ENCODE data around the gene ITGB1.
"Not testable (repeated sequence)": the region's sequence is repeated elsewhere in the genome, so short reads cannot be mapped to it uniquely, and the experiment has no call there.

Gene ITGB1

DNA sequence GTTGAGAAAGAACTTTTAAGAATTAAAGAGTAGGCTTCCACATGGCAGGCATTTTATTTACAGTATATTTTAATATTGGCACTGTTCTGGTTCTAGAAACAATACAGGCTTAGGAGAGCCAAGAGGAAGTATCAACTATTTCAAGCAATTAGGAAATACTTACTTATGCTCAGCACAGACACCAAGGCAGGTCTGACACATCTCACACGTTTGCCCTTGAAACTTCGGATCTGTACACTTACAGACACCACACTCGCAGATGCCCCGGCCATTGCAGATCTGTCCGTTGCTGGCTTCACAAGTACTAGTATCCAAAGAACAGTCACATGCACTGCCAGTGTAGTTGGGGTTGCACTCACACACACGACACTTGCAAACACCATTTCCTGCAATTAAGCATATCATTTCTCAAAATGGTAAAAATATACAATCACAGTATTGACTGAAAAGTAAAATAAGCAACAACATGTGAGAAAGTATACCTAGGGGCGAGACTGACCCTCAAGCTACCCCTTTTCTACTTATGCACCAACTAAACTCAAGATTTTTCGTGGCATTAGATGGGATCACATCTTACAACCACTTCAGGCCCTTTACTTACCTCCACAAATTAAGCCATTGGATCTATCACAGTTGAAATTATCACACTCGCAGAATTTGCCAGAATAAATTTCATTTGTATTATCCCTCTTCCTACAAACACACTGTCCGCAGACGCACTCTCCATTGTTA lies 46.6 kb downstream of the ITGB1 start:
- no peak overlapping the region for H3K4me3 ChIP-seq (ENCODE audit: low read depth, low read length)
- TF ChIP-seq, protein P1, sequence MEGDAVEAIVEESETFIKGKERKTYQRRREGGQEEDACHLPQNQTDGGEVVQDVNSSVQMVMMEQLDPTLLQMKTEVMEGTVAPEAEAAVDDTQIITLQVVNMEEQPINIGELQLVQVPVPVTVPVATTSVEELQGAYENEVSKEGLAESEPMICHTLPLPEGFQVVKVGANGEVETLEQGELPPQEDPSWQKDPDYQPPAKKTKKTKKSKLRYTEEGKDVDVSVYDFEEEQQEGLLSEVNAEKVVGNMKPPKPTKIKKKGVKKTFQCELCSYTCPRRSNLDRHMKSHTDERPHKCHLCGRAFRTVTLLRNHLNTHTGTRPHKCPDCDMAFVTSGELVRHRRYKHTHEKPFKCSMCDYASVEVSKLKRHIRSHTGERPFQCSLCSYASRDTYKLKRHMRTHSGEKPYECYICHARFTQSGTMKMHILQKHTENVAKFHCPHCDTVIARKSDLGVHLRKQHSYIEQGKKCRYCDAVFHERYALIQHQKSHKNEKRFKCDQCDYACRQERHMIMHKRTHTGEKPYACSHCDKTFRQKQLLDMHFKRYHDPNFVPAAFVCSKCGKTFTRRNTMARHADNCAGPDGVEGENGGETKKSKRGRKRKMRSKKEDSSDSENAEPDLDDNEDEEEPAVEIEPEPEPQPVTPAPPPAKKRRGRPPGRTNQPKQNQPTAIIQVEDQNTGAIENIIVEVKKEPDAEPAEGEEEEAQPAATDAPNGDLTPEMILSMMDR (IDR thresholded peaks at IDR 0.05; ENCODE audit: control insufficient read depth, extremely low read depth, insufficient read depth): no peak
- no peak for DNase-seq (ENCODE audit: low read depth)

DNA sequence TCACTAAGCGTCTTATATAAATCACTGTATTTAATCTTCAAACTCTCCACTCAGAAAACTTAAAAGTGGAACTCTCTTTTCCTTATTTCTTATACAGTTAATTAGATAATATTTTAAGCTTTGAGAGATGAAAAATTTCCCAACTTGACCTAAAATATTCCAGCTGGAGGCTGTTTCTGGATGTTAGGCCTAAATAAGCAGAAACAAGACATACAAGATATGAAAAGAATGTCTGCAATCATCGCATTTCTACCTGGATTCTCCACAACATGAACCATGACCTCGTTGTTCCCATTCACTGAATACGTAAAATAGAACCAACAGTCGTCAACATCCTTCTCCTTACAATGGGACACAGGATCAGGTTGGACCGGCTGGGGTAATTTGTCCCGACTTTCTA lies 48.1 kb downstream of the ITGB1 start:
- H3K4me3 ChIP-seq (ENCODE audit: low read depth, low read length); DNase-seq (ENCODE audit: low read depth): not testable (repeated sequence)

DNA sequence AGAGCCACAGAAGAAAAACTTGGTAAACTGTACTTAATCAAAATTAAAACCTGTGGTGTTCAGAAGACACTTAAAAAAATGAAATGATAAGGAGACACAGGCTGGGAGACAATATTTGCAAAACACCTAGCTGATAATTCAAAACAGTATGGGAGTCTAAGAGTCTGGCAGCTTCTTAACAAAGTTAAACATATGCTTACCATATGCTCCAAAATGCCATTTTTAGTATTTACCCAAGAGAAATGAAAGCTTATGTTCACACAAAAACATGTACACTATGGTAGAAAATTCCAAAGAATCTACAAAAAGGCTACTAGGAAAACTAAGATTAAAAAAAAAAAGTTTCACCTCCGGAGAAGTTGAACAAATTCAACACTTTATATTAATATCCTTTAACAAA lies 48.6 kb downstream of the ITGB1 start:
- DNase-seq (ENCODE audit: low read depth): no peak
- no peak overlapping the region for H3K4me3 ChIP-seq (ENCODE audit: low read depth, low read length)
- TF ChIP-seq, protein P1 (IDR thresholded peaks at IDR 0.05; ENCODE audit: control insufficient read depth, extremely low read depth, insufficient read depth): no peak

DNA sequence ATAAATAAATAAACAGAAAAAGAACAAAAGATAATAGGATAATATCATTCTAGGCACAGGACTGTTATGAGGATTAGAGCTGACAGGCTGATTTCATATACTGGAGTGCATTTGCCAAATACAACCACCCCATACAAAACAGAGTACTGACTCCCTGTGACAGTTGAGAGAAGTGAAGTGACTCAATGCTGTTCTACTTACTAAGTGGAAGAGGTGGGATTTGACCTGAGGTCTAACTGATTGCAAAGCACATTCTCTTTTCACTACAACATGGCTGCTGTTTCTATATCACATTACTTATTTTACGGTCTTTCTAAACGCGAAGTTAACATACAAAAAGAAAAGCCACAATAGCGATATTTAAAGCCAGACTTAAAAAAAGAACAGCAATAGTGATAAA lies 51.4 kb downstream of the ITGB1 start:
- TF ChIP-seq, protein P1 (IDR thresholded peaks at IDR 0.05; ENCODE audit: control insufficient read depth, extremely low read depth, insufficient read depth): no peak
- no peak overlapping the region for H3K4me3 ChIP-seq (ENCODE audit: low read depth, low read length)
- no peak for DNase-seq (ENCODE audit: low read depth)

DNA sequence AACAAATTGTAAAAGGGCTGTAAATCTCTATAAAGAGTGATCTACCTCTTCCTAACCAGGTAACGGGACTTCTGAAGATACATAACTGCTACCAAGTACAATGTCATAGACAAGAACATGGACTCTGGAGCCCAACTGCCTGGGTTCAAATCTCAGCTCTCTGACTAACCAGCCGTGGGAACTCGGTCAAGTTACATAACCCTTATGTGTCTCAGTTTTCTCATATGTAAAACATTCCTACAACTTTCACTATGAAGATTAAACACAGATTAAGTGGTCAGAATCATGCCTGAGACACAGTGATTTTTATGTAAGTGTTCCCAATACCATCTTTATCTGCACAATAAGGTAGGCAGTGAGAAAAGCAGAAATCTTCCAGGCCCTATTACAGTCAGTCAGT lies 52.6 kb downstream of the ITGB1 start:
- no peak overlapping the region for H3K4me3 ChIP-seq (ENCODE audit: low read depth, low read length)
- DNase-seq (ENCODE audit: low read depth): no peak
- TF ChIP-seq, protein P1 (IDR thresholded peaks at IDR 0.05; ENCODE audit: control insufficient read depth, extremely low read depth, insufficient read depth): no peak

DNA sequence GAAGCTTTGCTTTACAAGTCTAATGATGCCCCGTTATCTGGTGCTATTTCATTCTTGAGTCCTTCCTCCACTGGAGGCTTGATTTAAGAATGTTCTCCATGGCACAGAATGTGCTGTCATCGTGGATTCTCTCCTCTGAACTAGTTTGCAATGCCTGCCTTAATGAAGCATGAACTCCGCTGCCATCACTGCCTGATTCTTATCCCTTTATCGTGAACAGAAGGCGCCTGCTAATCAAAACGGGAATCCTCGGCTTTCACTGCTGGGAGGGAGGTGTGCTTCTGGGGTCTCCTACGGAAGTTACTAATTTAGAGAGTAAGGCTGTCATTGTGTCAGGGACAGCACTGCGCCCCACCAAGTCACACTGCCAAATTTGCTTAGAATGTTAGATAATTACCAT lies 56.2 kb downstream of the ITGB1 start:
- no peak for DNase-seq (ENCODE audit: low read depth)
- TF ChIP-seq, protein P1 (IDR thresholded peaks at IDR 0.05; ENCODE audit: control insufficient read depth, extremely low read depth, insufficient read depth): no peak

DNA sequence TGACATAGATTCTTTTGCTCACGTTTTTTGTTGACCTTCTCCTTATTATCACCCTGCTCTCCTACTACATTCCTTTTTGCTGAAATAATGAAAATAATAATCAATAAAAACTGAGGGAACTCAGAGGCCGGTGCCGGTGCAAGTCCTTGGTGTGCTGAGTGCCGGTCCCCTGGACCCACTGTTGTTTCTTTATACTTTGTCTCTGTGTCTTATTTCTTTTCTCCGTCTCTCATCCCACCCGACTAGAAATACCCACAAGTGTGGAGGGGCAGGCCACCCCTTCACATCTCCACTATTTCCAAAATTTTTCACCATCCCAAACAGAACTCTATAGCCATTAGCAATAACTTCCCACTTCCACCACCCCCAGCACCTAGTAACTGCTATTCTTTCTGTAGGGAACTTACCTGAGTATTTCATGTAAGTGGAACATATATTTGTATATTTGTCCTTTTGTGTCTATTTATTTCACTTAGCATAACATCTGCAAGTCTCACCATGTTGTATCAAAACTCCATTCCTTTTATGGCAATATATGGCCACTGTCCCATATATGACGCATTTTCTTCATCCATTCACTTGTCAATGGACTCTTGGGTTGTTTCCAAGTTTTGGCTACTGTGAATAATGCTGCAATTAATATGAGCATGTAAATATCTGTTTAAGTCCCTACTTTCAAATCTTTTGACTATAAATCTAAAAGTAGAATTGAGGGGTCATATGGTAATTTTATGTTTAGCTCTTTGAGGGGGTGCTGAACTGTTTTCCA lies 62.6 kb downstream of the ITGB1 start:
- H3K4me3 ChIP-seq (ENCODE audit: low read depth, low read length); DNase-seq (ENCODE audit: low read depth): not testable (repeated sequence)

More for the DNA sequence above, 56.2 kb downstream of the ITGB1 start:
- no peak overlapping the region for H3K4me3 ChIP-seq (ENCODE audit: low read depth, low read length)

All from LNCaP clone FGC (cell line).